ENCODE results near the gene DEDD. TPM values are rescaled to one million over a fixed set of nuclear protein-coding genes. Genes with fewer than 3 reads are reported as not detected.

Gene DEDD
- total and polyA plus RNA-seq, 2 experiments from 2014 or later, result 22.8 to 35.3 TPM

DNA sequence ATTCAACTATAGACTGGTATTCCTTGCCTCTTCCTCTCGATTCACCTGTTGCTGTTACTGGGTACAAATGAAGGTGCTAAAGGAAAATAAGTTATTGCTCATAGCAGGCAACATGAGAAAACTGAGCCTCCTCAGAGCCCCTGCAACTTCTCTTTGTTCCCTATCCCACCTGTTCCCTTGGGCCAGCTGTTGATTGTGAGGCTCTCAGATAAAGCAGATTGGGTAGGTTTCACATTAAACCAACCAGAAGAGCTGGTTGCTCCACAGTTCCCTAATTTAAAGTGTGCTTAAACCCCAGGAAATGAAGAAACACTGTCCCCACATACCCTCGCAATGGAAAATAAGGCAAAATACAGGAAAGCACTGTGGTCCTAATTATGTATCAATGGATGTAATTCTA lies 4.8 kb downstream of the DEDD start:
- H4K20me1 ChIP-seq (replicated peaks; ENCODE audit: insufficient read depth), result no peaks in the 10 kb centered on the region; the same call in none of the 2 replicates
- H3K4me1 ChIP-seq (ENCODE audit: insufficient read depth), result peaks cover 12% of the 10 kb centered on the region
- no peak overlapping the region for H3K4me2 ChIP-seq
- H3K27me3 Mint-ChIP-seq (ENCODE audit: insufficient read depth, low read depth, poor library complexity), result peaks cover 7% of the 10 kb centered on the region
- TF ChIP-seq, protein P1, sequence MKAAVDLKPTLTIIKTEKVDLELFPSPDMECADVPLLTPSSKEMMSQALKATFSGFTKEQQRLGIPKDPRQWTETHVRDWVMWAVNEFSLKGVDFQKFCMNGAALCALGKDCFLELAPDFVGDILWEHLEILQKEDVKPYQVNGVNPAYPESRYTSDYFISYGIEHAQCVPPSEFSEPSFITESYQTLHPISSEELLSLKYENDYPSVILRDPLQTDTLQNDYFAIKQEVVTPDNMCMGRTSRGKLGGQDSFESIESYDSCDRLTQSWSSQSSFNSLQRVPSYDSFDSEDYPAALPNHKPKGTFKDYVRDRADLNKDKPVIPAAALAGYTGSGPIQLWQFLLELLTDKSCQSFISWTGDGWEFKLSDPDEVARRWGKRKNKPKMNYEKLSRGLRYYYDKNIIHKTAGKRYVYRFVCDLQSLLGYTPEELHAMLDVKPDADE (IDR thresholded peaks at IDR 0.05), result no peak
- TF ChIP-seq, protein P2, sequence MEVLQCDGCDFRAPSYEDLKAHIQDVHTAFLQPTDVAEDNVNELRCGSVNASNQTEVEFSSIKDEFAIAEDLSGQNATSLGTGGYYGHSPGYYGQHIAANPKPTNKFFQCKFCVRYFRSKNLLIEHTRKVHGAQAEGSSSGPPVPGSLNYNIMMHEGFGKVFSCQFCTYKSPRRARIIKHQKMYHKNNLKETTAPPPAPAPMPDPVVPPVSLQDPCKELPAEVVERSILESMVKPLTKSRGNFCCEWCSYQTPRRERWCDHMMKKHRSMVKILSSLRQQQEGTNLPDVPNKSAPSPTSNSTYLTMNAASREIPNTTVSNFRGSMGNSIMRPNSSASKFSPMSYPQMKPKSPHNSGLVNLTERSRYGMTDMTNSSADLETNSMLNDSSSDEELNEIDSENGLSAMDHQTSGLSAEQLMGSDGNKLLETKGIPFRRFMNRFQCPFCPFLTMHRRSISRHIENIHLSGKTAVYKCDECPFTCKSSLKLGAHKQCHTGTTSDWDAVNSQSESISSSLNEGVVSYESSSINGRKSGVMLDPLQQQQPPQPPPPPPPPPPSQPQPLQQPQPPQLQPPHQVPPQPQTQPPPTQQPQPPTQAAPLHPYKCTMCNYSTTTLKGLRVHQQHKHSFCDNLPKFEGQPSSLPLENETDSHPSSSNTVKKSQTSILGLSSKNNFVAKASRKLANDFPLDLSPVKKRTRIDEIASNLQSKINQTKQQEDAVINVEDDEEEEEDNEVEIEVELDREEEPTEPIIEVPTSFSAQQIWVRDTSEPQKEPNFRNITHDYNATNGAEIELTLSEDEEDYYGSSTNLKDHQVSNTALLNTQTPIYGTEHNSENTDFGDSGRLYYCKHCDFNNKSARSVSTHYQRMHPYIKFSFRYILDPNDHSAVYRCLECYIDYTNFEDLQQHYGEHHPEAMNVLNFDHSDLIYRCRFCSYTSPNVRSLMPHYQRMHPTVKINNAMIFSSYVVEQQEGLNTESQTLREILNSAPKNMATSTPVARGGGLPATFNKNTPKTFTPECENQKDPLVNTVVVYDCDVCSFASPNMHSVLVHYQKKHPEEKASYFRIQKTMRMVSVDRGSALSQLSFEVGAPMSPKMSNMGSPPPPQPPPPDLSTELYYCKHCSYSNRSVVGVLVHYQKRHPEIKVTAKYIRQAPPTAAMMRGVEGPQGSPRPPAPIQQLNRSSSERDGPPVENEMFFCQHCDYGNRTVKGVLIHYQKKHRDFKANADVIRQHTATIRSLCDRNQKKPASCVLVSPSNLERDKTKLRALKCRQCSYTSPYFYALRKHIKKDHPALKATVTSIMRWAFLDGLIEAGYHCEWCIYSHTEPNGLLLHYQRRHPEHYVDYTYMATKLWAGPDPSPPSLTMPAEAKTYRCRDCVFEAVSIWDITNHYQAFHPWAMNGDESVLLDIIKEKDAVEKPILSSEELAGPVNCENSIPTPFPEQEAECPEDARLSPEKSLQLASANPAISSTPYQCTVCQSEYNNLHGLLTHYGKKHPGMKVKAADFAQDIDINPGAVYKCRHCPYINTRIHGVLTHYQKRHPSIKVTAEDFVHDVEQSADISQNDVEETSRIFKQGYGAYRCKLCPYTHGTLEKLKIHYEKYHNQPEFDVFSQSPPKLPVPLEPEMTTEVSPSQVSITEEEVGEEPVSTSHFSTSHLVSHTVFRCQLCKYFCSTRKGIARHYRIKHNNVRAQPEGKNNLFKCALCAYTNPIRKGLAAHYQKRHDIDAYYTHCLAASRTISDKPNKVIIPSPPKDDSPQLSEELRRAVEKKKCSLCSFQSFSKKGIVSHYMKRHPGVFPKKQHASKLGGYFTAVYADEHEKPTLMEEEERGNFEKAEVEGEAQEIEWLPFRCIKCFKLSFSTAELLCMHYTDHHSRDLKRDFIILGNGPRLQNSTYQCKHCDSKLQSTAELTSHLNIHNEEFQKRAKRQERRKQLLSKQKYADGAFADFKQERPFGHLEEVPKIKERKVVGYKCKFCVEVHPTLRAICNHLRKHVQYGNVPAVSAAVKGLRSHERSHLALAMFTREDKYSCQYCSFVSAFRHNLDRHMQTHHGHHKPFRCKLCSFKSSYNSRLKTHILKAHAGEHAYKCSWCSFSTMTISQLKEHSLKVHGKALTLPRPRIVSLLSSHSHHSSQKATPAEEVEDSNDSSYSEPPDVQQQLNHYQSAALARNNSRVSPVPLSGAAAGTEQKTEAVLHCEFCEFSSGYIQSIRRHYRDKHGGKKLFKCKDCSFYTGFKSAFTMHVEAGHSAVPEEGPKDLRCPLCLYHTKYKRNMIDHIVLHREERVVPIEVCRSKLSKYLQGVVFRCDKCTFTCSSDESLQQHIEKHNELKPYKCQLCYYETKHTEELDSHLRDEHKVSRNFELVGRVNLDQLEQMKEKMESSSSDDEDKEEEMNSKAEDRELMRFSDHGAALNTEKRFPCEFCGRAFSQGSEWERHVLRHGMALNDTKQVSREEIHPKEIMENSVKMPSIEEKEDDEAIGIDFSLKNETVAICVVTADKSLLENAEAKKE (CRISPR knock-in tag; IDR thresholded peaks at IDR 0.05), result no peak
- TF ChIP-seq JUNB (IDR thresholded peaks at IDR 0.05; ENCODE audit: unreplicated experiment) (no peak), POLR2AphosphoS5 (IDR thresholded peaks at IDR 0.05; ENCODE audit: low read depth) (no peak), ZNF331 (CRISPR knock-in tag; IDR thresholded peaks at IDR 0.05; ENCODE audit: low read depth) (no peak), NANOG (IDR thresholded peaks at IDR 0.05; ENCODE audit: borderline replicate concordance) (no peak), CREB1 (CRISPR knock-in tag; IDR thresholded peaks at IDR 0.05; ENCODE audit: low read depth) (no peak), STAT1 (IDR thresholded peaks at IDR 0.05; ENCODE audit: unreplicated experiment) (no peak), EZH2phosphoT487 (IDR thresholded peaks at IDR 0.05; ENCODE audit: unreplicated experiment) (no peak), ZNF114 (CRISPR knock-in tag; IDR thresholded peaks at IDR 0.05) (no peak), EZH2 (IDR thresholded peaks at IDR 0.05; ENCODE audit: low read depth, unreplicated experiment) (no peak)
- TF ChIP-seq, protein P3, sequence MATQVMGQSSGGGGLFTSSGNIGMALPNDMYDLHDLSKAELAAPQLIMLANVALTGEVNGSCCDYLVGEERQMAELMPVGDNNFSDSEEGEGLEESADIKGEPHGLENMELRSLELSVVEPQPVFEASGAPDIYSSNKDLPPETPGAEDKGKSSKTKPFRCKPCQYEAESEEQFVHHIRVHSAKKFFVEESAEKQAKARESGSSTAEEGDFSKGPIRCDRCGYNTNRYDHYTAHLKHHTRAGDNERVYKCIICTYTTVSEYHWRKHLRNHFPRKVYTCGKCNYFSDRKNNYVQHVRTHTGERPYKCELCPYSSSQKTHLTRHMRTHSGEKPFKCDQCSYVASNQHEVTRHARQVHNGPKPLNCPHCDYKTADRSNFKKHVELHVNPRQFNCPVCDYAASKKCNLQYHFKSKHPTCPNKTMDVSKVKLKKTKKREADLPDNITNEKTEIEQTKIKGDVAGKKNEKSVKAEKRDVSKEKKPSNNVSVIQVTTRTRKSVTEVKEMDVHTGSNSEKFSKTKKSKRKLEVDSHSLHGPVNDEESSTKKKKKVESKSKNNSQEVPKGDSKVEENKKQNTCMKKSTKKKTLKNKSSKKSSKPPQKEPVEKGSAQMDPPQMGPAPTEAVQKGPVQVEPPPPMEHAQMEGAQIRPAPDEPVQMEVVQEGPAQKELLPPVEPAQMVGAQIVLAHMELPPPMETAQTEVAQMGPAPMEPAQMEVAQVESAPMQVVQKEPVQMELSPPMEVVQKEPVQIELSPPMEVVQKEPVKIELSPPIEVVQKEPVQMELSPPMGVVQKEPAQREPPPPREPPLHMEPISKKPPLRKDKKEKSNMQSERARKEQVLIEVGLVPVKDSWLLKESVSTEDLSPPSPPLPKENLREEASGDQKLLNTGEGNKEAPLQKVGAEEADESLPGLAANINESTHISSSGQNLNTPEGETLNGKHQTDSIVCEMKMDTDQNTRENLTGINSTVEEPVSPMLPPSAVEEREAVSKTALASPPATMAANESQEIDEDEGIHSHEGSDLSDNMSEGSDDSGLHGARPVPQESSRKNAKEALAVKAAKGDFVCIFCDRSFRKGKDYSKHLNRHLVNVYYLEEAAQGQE (IDR thresholded peaks at IDR 0.05; ENCODE audit: unreplicated experiment), result no peak
- TF ChIP-seq, protein P4, sequence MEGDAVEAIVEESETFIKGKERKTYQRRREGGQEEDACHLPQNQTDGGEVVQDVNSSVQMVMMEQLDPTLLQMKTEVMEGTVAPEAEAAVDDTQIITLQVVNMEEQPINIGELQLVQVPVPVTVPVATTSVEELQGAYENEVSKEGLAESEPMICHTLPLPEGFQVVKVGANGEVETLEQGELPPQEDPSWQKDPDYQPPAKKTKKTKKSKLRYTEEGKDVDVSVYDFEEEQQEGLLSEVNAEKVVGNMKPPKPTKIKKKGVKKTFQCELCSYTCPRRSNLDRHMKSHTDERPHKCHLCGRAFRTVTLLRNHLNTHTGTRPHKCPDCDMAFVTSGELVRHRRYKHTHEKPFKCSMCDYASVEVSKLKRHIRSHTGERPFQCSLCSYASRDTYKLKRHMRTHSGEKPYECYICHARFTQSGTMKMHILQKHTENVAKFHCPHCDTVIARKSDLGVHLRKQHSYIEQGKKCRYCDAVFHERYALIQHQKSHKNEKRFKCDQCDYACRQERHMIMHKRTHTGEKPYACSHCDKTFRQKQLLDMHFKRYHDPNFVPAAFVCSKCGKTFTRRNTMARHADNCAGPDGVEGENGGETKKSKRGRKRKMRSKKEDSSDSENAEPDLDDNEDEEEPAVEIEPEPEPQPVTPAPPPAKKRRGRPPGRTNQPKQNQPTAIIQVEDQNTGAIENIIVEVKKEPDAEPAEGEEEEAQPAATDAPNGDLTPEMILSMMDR (conservative IDR thresholded peaks at IDR 0.05; ENCODE audit: low read depth in 2 of 2), result no peak
- H3F3A ChIP-seq (replicated peaks; ENCODE audit: low read depth), result peaks cover 20% of the 10 kb centered on the region
- H3K4me3 ChIP-seq, result no peak overlapping the region
- ATAC-seq (no peak), DNase-seq (ENCODE audit: low spot score) (no peak)
- H3K4me3 Mint-ChIP-seq, result no peak overlapping the region
- H3K4me1 Mint-ChIP-seq, result peaks cover 20% of the 10 kb centered on the region
- no peaks in the 10 kb centered on the region; the same call in 1 of the 2 replicates for H3K9me2 ChIP-seq (ENCODE audit: insufficient read depth)
- no peaks in the 10 kb centered on the region for H3K9me3 Mint-ChIP-seq
- H2AFZ ChIP-seq, result no peak overlapping the region
- H3K79me2 ChIP-seq (replicated peaks; ENCODE audit: insufficient read depth), result peaks cover 68% of the 10 kb centered on the region
- H3K36me3 ChIP-seq (ENCODE audit: insufficient read depth), result peaks cover 36% of the 10 kb centered on the region
- no peak overlapping the region for H3K27ac ChIP-seq (ENCODE audit: low read depth)
- H3K27me3 ChIP-seq (ENCODE audit: insufficient read depth), result no peaks in the 10 kb centered on the region
- peaks cover 57% of the 10 kb centered on the region for H3K36me3 Mint-ChIP-seq (ENCODE audit: low read depth)
- H3K27ac Mint-ChIP-seq, result no peak overlapping the region
